ENCODE data around the gene TP53AIP1.

Gene TP53AIP1

DNA sequence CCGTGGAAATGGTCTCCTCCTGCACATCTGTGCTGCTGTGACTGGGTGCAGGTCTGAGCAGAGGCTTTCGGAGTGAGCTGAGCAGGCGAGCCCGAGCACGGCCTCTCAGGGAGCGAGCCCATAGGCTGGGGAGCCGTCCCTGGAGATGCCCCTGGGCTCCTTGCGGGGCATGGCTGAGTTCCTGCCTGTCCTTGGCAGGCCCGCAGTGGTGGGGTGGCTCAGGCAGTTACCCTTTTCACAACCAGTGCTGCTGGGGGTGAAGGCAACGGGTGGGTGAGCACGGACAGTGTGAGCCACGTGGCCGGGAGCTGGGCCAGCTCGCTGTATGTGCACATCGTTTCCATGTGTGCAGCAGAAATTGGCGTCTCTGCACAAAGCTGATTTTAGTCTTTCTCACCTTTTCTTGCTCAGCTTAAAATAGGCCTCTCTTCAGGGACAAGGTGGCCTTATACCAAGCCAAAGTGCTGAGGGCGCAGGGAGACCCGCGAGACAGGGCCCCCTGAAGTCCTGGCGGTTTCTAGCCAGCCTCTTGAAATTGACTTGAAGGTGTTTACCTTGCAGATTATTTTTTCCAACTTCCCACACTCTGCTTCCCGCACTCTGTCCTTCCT, at the start of gene TP53AIP1:
TP53AIP1 (minus strand) TSS at position 55 of the 611 bp plus-strand sequence. CDS start 5,053 bp downstream, outside the sequence.
- no peaks in the 10 kb centered on the region for H3K9me3 Mint-ChIP-seq
- H3K4me1 Mint-ChIP-seq (ENCODE audit: low read depth) = no peaks in the 10 kb centered on the region
- H3K4me3 Mint-ChIP-seq = no peak within 1 kb of the TSS
- peaks cover 4% of the 10 kb centered on the region for H3K27me3 Mint-ChIP-seq (ENCODE audit: low read depth)
- no peak within 1 kb of the TSS for H3K27ac Mint-ChIP-seq
- H3K36me3 Mint-ChIP-seq (ENCODE audit: low read depth) = no peaks in the 10 kb centered on the region

DNA sequence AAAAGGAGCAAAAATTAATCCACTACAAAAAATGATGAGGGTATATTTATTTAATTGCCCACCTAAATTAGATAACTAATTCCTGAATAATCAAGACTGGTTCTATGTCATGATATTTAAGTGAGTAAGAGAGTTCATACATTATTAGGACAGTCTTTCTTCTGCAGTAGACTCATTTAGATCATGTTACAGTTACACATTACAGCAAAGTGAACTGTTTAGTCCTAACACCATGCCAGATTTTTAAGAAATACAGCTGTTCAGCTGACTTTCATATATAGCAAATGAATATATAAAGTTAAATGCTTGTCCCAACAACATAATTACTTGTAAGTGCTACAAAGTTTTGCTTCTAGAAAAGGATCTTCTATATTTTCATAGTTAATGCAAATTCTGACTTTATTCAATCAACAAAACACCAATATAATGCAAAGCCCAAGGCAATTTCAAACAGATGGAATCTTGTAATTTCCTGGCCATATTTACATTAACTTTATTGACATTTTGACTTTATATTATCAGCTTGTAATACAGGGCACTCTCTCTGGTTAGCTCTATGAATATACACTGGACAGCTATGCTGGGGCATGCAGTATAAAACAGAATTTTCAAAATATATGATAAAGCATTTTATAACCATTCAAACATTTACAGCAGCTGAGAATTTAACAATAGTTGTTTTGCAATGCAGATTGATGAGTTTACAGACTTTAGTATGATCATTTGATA, 45.7 kb upstream of the TP53AIP1 start:
- Mint-ChIP-seq H3K4me1 (ENCODE audit: low read depth) (peaks cover 13% of the 10 kb centered on the region), H3K27ac (no peak overlapping the region), H3K4me3 (no peak overlapping the region), H3K27me3 (ENCODE audit: low read depth) (no peaks in the 10 kb centered on the region), H3K36me3 (ENCODE audit: low read depth) (peaks cover 2% of the 10 kb centered on the region), H3K9me3 (no peaks in the 10 kb centered on the region)

GRCh38 chr11:128985880-128986279, 43.2 kb upstream of the TP53AIP1 start:
- Mint-ChIP-seq H3K36me3 (ENCODE audit: low read depth) (peaks cover 2% of the 10 kb centered on the region), H3K27ac (peak overlapping the region; percentile 66), H3K4me1 (ENCODE audit: low read depth) (peaks cover 11% of the 10 kb centered on the region), H3K9me3 (no peaks in the 10 kb centered on the region), H3K27me3 (ENCODE audit: low read depth) (no peaks in the 10 kb centered on the region), H3K4me3 (peak overlapping the region; percentile 12)

GRCh38 chr11:128983023-128983422, 40.4 kb upstream of the TP53AIP1 start:
- H3K4me3 Mint-ChIP-seq = no peak overlapping the region
- H3K9me3 Mint-ChIP-seq = no peaks in the 10 kb centered on the region
- no peaks in the 10 kb centered on the region for H3K27me3 Mint-ChIP-seq (ENCODE audit: low read depth)
- no peaks in the 10 kb centered on the region for H3K36me3 Mint-ChIP-seq (ENCODE audit: low read depth)
- peaks cover 11% of the 10 kb centered on the region for H3K4me1 Mint-ChIP-seq (ENCODE audit: low read depth)
- H3K27ac Mint-ChIP-seq = no peak overlapping the region

GRCh38 chr11:128981254-128981653, 38.6 kb upstream of the TP53AIP1 start:
- H3K36me3 Mint-ChIP-seq (ENCODE audit: low read depth) = no peaks in the 10 kb centered on the region
- no peaks in the 10 kb centered on the region for H3K9me3 Mint-ChIP-seq
- H3K4me3 Mint-ChIP-seq = no peak overlapping the region
- H3K4me1 Mint-ChIP-seq (ENCODE audit: low read depth) = peaks cover 9% of the 10 kb centered on the region
- H3K27me3 Mint-ChIP-seq (ENCODE audit: low read depth) = no peaks in the 10 kb centered on the region
- no peak overlapping the region for H3K27ac Mint-ChIP-seq

DNA sequence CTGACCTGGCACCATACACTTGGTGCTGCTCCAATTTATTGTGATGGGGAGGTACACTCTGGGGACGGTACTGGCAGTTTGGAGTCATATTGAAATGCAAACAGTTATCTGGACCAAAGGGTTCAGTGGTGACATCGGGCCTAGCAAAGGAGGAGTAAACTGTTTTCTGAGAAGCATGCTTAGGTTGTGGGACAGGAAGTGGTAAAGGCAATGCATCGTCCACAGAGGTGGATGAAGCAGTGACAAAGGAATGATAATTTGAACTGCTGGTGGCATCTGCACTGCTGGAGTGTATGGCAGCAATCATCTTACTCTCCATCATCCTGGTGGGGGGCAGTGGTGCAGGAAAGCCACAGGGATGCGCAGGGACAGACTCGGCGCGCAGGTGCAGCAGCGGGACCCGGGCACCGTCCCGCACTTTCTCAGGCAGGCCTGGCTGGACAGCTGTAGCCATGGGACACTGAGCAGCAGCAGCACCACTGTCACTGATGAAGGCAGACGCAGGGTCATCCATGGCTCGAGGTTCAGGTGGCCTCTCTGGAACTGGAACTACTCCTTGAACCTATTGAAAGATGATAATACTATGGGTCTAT, 28.0 kb upstream of the TP53AIP1 start:
- Mint-ChIP-seq H3K36me3 (ENCODE audit: low read depth) (peaks cover 9% of the 10 kb centered on the region), H3K4me1 (ENCODE audit: low read depth) (peaks cover 34% of the 10 kb centered on the region), H3K27me3 (ENCODE audit: low read depth) (no peaks in the 10 kb centered on the region), H3K27ac (peak overlapping the region; percentile 62), H3K4me3 (peak overlapping the region; percentile 38), H3K9me3 (no peaks in the 10 kb centered on the region)

GRCh38 chr11:128968916-128969315, 26.2 kb upstream of the TP53AIP1 start:
- H3K4me1 Mint-ChIP-seq (ENCODE audit: low read depth) = peaks cover 49% of the 10 kb centered on the region
- H3K36me3 Mint-ChIP-seq (ENCODE audit: low read depth) = peaks cover 10% of the 10 kb centered on the region
- no peaks in the 10 kb centered on the region for H3K27me3 Mint-ChIP-seq (ENCODE audit: low read depth)
- H3K4me3 Mint-ChIP-seq = no peak overlapping the region
- peaks cover 6% of the 10 kb centered on the region for H3K9me3 Mint-ChIP-seq
- no peak overlapping the region for H3K27ac Mint-ChIP-seq

DNA sequence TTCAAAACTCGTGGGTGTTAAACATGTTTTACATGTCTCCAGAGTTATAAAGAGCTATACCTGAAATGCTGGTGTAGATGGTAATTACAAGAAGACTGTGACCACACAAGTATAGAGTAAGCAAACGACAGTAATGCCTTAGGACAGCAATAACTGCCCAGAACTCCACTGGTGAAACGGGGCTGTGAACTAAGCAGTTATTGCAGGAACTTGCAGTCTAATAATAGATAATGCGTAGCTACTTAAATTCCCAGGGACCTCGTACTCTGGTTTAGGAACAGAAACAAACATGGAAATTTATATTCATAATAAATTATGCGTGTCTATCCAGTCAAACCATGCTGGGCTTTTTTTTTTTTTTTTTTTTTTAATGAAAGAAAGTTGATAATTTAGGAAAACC, 24.9 kb upstream of the TP53AIP1 start:
- Mint-ChIP-seq H3K4me3 (no peak overlapping the region), H3K9me3 (peaks cover 8% of the 10 kb centered on the region), H3K4me1 (ENCODE audit: low read depth) (peaks cover 61% of the 10 kb centered on the region), H3K36me3 (ENCODE audit: low read depth) (peaks cover 10% of the 10 kb centered on the region), H3K27me3 (ENCODE audit: low read depth) (no peaks in the 10 kb centered on the region), H3K27ac (no peak overlapping the region)

GRCh38 chr11:128965485-128965884, 22.8 kb upstream of the TP53AIP1 start:
- Mint-ChIP-seq H3K27me3 (ENCODE audit: low read depth) (no peaks in the 10 kb centered on the region), H3K9me3 (peaks cover 8% of the 10 kb centered on the region), H3K4me3 (peak overlapping the region; percentile 20), H3K4me1 (ENCODE audit: low read depth) (peaks cover 54% of the 10 kb centered on the region), H3K27ac (peak overlapping the region; percentile 73), H3K36me3 (ENCODE audit: low read depth) (peaks cover 8% of the 10 kb centered on the region)

DNA sequence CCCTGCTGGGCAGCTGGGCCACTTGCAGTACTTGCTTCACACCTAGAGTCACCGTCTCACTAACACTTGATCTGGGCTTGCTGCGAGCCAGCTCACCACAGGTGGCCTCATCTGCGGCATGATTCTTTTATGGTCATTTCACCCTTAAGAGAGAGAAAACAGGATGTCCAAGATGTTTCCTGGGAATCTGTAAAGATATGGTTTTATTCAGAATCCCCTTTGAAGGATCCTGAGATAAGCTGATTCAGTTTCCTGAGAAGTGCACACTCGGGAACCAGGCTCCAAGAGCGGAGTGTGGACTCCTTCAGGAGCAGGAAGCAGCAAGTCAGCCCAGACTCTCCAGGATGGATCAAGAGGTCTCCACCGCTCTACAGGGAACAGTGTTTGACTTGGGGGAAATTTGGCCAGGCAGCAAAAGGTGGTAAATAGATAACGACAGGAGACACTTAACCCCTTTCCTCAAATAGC, 21.8 kb upstream of the TP53AIP1 start:
- Mint-ChIP-seq H3K9me3 (peaks cover 8% of the 10 kb centered on the region), H3K27me3 (ENCODE audit: low read depth) (no peaks in the 10 kb centered on the region), H3K4me1 (ENCODE audit: low read depth) (peaks cover 44% of the 10 kb centered on the region), H3K27ac (peak overlapping the region; percentile 81), H3K36me3 (ENCODE audit: low read depth) (peaks cover 4% of the 10 kb centered on the region), H3K4me3 (peak overlapping the region; percentile 49)

- peak overlapping the region; percentile 49 for H3K4me3 Mint-ChIP-seq
- peaks cover 4% of the 10 kb centered on the region for H3K36me3 Mint-ChIP-seq (ENCODE audit: low read depth)
- peaks cover 41% of the 10 kb centered on the region for H3K4me1 Mint-ChIP-seq (ENCODE audit: low read depth)
- H3K27me3 Mint-ChIP-seq (ENCODE audit: low read depth) = peaks cover 4% of the 10 kb centered on the region
- H3K27ac Mint-ChIP-seq = peak overlapping the region; percentile 81
- peaks cover 8% of the 10 kb centered on the region for H3K9me3 Mint-ChIP-seq
Measured at GRCh38 chr11:128963744-128964325, 21.2 kb upstream of the TP53AIP1 start.

DNA sequence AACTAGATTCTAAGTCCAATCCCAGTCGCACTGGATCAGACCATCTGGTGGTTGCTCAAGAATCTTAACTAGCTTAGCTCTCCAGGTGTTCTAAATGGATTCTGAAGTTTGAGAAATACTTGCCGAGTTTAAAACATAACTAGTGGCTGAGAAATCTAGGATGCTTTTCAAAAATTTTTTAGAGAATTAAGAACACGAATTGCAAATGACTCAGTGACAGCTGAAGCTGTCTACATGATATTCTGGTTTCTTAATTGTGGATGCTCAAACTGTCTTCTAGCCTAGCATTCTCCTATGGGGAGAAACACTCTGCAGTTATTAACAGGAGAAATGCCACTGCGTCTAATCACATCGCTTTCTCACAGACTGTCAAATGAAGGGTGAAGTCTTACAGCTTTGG, 20.2 kb upstream of the TP53AIP1 start:
- peaks cover 10% of the 10 kb centered on the region for H3K27me3 Mint-ChIP-seq (ENCODE audit: low read depth)
- peaks cover 8% of the 10 kb centered on the region for H3K9me3 Mint-ChIP-seq
- peak overlapping the region; percentile 92 for H3K27ac Mint-ChIP-seq
- peaks cover 4% of the 10 kb centered on the region for H3K36me3 Mint-ChIP-seq (ENCODE audit: low read depth)
- peaks cover 41% of the 10 kb centered on the region for H3K4me1 Mint-ChIP-seq (ENCODE audit: low read depth)
- H3K4me3 Mint-ChIP-seq = peak overlapping the region; percentile 70

DNA sequence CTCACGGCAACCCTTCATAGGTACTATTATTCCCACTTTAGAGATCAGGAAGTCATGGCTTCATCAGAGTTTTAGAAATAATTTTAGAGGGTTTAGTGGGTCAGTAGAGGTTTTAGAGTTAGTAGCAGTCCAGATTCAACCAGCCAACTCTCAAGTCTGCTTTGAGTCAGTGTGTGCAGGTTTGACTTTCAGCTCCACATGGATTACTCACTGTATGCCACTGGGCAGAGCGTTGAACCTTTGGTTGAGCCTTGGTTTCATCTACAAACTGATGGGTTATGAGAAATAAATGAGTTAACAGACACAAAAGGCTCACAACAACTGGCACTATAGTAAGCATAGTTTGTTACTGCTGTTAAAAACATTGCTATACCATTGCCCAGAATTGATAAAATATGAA, 19.0 kb upstream of the TP53AIP1 start:
- H3K9me3 Mint-ChIP-seq = peaks cover 8% of the 10 kb centered on the region
- H3K4me3 Mint-ChIP-seq = no peak overlapping the region
- peaks cover 35% of the 10 kb centered on the region for H3K4me1 Mint-ChIP-seq (ENCODE audit: low read depth)

GRCh38 chr11:128957202-128957482, 14.5 kb upstream of the TP53AIP1 start:
- Mint-ChIP-seq H3K4me3 (no peak overlapping the region), H3K27me3 (ENCODE audit: low read depth) (peaks cover 42% of the 10 kb centered on the region), H3K9me3 (no peaks in the 10 kb centered on the region), H3K36me3 (ENCODE audit: low read depth) (no peaks in the 10 kb centered on the region), H3K4me1 (ENCODE audit: low read depth) (peaks cover 3% of the 10 kb centered on the region), H3K27ac (no peak overlapping the region)

More for the DNA sequence above, 19.0 kb upstream of the TP53AIP1 start:
- peaks cover 15% of the 10 kb centered on the region for H3K27me3 Mint-ChIP-seq (ENCODE audit: low read depth)
- H3K36me3 Mint-ChIP-seq (ENCODE audit: low read depth) = peaks cover 3% of the 10 kb centered on the region
- H3K27ac Mint-ChIP-seq = no peak overlapping the region
